Stimulated activated naive CD8-positive, alpha-beta T cell treated with anti-CD3 and anti-CD28 coated beads, Interleukin-15, amount 100 ng/mL, for 72 hours (primary cell): ENCODE data around the gene SLC9A7.
A peak's percentile ranks its signal among the peaks of the same experiment; 100 is the strongest.
"Not testable (repeated sequence)": the region's sequence is repeated elsewhere in the genome, so short reads cannot be mapped to it uniquely, and the experiment has no call there.

Experiments
- ATAC-seq: fragments of 150-1000 bp; cut with Tn5 transposase; 2 replicates; pipeline ENCODE4 v1.10.0; 2021; ENCODE audit warnings: mild to moderate bottlenecking, moderate library complexity
- DNase-seq, 2 donors: peaks; one replicate each; pipeline ENCODE4 v3.0.0; 2021 to 2022
- H3K27ac Mint-ChIP-seq, 2 donors: one replicate each; pipeline ENCODE4 v1.8.0; 2022; ENCODE audit warnings: mild to moderate bottlenecking in 2 of 2, mixed read lengths in 2 of 2, moderate library complexity in 2 of 2
- H3K27me3 Mint-ChIP-seq: one replicate; pipeline ENCODE4 v1.8.0; 2022; ENCODE audit warnings: mixed read lengths
- H3K4me1 Mint-ChIP-seq: one replicate; pipeline ENCODE4 v1.8.0; 2022; ENCODE audit warnings: mild to moderate bottlenecking, mixed read lengths
- H3K4me3 Mint-ChIP-seq, 2 donors: one replicate each; pipeline ENCODE4 v1.8.0; 2022; ENCODE audit warnings: mild to moderate bottlenecking in 2 of 2, mixed read lengths in 2 of 2, moderate library complexity in 1 of 2
- H3K9me3 Mint-ChIP-seq, 2 donors: one replicate each; pipeline ENCODE4 v1.8.0; 2022; ENCODE audit warnings: mixed read lengths in 2 of 2

SLC9A7 gene

DNA sequence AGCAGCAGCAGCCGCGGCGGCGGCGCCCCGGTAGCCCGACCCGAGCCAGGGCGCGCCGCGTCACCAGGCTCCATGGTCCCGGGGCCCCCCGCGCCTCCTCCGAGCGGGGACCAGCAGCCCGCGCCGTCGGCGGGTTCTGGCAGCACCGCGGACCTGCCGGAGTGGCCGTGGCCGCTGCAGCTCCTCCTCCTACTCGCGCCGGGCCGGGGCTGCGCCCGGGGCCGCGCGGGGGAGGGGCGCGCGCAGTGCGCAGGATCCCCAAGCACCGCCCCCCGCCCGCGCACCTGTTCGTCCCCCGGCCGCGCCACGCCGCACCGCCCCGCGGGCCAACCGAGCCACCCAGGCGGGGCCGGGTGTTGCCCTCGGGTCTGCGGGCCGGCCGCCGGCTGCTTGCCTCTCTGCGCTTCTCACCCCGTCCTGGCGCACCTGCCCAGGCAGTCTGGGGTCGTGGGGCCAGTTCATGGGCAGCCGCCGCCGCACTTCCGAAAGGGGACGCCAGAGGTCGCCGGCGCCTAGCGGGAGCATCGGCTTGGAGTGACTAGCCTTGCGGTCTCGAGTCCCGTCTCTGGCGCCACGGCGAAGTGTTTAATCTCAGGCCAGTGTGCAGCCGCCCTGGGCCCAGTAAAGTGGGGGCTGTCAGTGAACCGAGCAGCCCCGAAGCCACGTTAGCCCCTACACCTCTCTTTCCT lies at the start of gene SLC9A7:
SLC9A7 (minus strand) TSS at position 163 of the 689 bp plus-strand sequence; CDS start at position 74, 89 bp downstream.
- H3K27ac Mint-ChIP-seq = peak within 1 kb of the TSS in 1 of 2 donors; percentile 96
- peak within 1 kb of the TSS; percentile 90 to 96 for H3K4me3 Mint-ChIP-seq
- no peaks in the 10 kb centered on the region for H3K9me3 Mint-ChIP-seq
- no peaks in the 10 kb centered on the region for H3K27me3 Mint-ChIP-seq
- H3K4me1 Mint-ChIP-seq = peaks cover 18% of the 10 kb centered on the region
- ATAC-seq (peak; percentile 91), DNase-seq (peak; percentile 82 to 83)

DNA sequence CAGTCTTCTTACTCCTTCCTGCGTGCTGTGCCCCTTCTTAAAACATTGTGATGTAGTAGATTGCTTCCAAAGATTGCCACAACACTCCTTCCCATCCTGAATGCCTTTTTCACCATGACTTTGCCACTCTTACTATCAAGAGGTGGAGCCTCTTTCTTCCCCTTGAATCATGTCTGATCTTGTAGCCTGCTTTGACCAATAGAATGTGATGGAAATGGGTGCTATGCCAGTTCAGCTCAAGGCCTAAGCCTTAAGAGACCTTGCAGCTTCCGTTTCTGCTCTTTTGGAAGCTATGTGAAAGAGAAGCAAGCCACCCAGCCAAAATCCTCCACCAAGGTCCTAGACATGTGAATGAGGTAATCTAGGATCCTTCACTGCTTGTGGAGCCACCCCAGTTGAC lies 46.4 kb upstream of the SLC9A7 start:
- Mint-ChIP-seq H3K4me1 (no peaks in the 10 kb centered on the region), H3K27me3 (peaks cover 19% of the 10 kb centered on the region), H3K27ac (no peak overlapping the region), H3K4me3 (no peak overlapping the region), H3K9me3 (no peaks in the 10 kb centered on the region)
- ATAC-seq (no peak), DNase-seq (no peak)

DNA sequence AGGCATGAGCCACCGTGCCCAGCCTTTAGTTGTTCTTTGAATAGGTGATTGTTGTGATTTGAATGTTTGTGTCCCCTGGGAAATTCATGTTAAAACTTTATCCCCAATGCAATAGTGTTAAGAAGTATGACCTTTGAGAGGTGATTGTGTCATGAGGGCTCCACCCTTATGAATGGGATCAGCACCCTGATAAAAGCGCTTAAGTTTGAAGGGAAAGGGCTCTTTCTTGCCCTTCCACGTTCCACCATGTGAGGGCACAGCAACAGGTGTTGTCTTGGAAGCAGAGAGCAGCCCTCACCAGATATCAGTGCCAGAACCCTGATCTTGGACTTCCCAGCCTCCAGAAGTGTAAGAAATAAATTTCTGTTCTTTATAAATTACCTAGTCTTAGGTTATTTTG lies 44.2 kb upstream of the SLC9A7 start:
- no peak for DNase-seq
- no peak overlapping the region for H3K4me3 Mint-ChIP-seq
- no peaks in the 10 kb centered on the region for H3K9me3 Mint-ChIP-seq
- ATAC-seq = no peak
- no peaks in the 10 kb centered on the region for H3K4me1 Mint-ChIP-seq
- no peak overlapping the region for H3K27ac Mint-ChIP-seq
- peaks cover 12% of the 10 kb centered on the region for H3K27me3 Mint-ChIP-seq

DNA sequence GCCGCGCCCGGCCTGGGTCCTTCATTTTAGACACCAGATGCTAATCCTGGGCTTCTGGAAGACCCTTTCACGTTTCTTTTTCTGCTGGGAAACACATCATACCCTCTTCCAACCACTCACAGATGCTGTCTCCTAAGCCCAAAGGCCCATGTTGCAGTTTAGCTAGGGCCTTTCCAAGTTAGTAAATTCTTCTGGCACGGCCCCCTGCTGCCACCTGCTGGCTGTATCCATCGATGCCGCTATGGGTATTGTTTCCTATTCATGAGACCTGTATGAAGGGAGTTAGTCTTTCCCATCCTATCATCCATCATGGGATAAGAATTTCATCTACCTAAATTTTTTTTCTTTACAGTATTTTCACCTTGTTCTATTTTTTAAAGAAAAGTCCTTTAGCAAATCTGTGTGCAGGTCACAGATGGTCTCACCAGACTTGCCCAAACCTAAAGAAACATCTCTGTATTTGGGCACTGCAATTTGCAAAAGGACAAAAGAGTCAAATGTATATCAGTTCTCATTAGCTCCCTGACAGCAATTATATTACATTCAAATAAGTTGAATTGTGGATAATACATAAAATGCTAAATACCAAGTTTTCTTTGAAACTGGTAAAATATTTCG lies 37.8 kb upstream of the SLC9A7 start:
- DNase-seq (peak; percentile 58 to 61), ATAC-seq (peak; percentile 74)
- Mint-ChIP-seq H3K27me3 (peaks cover 6% of the 10 kb centered on the region), H3K4me1 (peaks cover 17% of the 10 kb centered on the region), H3K4me3 (no peak overlapping the region), H3K27ac (no peak overlapping the region), H3K9me3 (no peaks in the 10 kb centered on the region)

DNA sequence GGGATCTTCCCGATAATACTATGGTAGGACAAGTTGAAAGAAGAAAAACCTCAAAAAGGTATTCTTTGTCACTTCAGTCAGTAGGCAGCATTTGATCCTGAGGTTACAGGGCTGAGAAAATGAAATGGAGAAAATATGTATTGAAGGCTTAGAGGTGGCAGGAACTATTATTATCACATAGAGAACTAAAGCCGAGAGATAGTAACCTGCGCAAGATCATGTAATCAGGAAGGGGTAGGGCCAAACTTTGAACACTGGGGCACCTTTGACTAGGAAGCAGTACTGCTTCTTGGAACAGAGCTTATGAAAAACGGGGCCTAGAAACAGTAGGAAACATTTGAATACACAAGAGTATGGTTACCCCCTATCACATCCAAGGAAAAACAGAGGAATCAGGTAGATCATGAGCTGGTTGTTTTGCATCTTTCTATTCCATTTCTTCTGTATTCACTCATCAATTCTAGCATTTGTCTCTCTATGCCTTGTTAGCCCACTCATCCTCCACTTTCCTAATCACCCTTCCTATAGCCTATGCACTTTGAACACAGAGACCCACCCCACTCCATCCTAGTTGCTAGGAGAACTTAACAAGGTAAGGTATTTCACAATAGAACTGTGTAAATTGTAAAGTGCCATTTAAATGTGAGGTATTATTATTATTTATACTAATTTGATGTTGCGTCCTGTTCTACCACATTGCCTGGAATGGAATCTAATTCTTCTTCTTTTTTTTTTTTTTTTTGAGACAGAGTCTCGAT lies 34.6 kb upstream of the SLC9A7 start:
- H3K4me3 Mint-ChIP-seq = no peak overlapping the region
- no peaks in the 10 kb centered on the region for H3K27me3 Mint-ChIP-seq
- H3K4me1 Mint-ChIP-seq = peaks cover 17% of the 10 kb centered on the region
- DNase-seq = no peak
- no peaks in the 10 kb centered on the region for H3K9me3 Mint-ChIP-seq
- ATAC-seq = no peak
- H3K27ac Mint-ChIP-seq = peak overlapping the region in 1 of 2 donors; percentile 54

DNA sequence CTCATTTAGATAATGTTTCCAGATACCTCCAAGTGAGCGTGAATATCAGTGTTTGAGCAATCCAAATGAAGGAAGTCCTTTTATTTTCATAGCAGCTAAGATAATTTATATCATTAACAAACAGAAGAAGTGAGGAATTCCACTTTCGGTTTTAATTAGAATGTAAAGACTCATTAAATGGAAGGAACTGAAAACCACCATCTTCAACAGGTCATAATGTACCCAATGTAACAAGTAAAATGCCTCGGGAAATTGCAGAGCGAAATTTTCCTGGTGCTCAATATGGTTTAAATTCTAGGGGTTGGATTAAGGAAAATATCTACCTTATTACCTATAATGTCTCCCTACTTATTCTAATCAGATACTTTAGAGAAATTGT lies 33.9 kb upstream of the SLC9A7 start:
- Mint-ChIP-seq H3K4me1 (peaks cover 17% of the 10 kb centered on the region), H3K4me3 (peak overlapping the region in 1 of 2 donors; percentile 12), H3K27ac (peak overlapping the region in 1 of 2 donors; percentile 65), H3K9me3 (no peaks in the 10 kb centered on the region), H3K27me3 (no peaks in the 10 kb centered on the region)
- ATAC-seq (no peak), DNase-seq (no peak)

DNA sequence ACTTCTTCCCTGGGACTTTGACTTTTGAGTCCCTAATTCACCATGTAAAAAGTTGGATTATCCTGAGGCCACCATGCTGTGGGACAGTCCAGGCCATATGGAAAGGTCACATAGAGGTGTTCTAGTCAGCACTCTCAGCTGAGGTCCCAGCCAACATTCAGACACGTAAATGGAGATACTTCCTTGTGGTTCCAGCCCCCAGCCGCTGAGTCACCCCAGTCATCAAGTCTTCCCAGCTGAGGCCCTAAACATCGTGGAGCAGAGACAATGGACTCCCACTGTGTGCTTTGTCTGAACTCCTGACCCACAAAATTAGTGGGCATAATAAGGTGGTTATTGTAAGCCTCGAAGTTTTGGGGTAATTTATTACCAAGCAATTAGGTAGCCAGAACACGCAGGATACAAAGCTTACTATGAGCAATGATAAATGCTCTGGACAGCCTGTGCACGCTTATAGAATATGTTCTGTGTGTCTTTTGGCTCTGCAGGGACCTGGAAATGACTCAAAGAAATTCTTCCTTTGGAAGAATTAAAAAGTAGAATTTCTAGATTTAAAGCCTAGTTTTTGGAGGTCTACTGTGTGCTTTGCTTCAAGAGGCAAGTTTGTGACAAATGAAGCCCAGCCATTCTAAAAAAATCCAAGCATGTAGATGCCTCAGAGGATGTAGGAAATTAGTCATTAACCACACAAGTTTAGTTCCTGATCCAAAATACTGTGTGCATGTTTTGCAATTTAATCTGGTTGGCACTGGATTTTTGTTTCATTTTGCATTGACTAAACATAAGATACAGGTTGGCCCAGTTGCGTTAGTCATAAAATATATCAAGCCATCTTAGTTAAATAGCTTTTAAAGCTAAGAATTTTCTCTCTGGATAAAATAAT lies 33.2 kb upstream of the SLC9A7 start:
- Mint-ChIP-seq H3K27ac (peak overlapping the region in 1 of 2 donors; percentile 65), H3K4me1 (peaks cover 17% of the 10 kb centered on the region), H3K9me3 (no peaks in the 10 kb centered on the region), H3K4me3 (peak overlapping the region in 1 of 2 donors; percentile 12), H3K27me3 (no peaks in the 10 kb centered on the region)
- DNase-seq = no peak
- ATAC-seq = peak; percentile 79

DNA sequence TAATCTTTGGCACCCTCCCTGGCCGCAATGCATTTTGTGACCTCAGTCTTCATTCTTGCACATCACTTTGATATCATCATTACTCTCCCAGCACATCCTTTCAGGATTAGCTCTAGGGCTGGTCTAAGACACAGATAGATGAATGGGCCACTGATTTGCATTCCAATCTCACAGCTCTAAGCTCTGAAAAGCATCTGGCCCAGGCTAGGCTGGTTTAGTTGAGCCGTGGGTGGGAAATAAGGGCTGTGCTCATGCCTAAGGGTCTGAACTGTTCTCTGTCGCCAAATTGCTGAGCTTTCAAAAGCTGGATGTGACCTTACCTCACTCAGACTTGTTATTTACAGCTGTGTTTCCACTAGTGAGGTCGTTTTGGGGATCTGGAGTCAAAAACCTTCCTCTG lies 30.0 kb upstream of the SLC9A7 start:
- ATAC-seq = no peak
- Mint-ChIP-seq H3K27ac (no peak overlapping the region), H3K27me3 (no peaks in the 10 kb centered on the region), H3K9me3 (no peaks in the 10 kb centered on the region), H3K4me1 (peaks cover 17% of the 10 kb centered on the region), H3K4me3 (no peak overlapping the region)
- DNase-seq = no peak

DNA sequence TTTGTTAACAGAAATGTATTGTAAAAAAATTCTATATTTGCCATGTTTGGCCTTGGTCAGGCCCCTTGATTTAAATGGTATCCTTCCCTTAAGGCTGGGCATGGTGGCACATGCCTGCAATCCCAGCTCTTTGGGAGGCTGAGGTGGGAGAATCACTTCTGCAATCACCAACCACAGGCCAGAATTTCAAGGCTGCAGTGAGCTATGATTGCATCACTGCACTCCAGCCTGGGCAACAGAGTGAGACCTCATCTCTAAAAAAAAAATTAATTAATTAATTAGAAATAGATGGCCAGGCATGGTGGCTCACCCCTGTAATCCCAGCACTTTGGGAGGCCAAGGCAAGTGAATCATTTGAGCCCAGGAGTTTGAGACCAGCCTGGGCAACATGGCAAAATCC lies 25.5 kb upstream of the SLC9A7 start:
- not testable (repeated sequence) for H3K4me1 Mint-ChIP-seq

DNA sequence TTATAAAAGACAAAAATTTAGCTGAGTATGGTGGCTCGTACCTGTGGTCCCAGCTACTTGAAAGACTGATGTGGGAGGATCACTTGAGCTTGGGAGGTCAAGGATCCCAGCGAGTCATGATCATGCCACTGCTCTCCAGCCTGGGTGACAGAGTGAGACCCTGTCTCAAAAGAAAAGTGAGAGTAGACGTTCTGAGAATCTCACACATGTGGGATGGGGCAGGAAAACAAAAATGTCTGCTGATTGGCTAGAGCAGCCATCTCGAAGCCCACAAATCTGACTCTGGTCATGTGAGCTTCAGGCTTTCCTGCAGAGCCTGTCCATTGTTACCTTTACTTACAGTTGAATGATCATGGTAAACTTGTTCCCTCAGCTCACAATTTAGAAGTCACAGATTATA lies 23.1 kb upstream of the SLC9A7 start:
- no peak overlapping the region for H3K27ac Mint-ChIP-seq
- H3K9me3 Mint-ChIP-seq = no peaks in the 10 kb centered on the region
- no peaks in the 10 kb centered on the region for H3K27me3 Mint-ChIP-seq

More for the DNA sequence above, 25.5 kb upstream of the SLC9A7 start:
- not testable (repeated sequence) for H3K27me3 Mint-ChIP-seq, DNase-seq, H3K9me3 Mint-ChIP-seq, ATAC-seq, H3K27ac Mint-ChIP-seq, H3K4me3 Mint-ChIP-seq

DNA sequence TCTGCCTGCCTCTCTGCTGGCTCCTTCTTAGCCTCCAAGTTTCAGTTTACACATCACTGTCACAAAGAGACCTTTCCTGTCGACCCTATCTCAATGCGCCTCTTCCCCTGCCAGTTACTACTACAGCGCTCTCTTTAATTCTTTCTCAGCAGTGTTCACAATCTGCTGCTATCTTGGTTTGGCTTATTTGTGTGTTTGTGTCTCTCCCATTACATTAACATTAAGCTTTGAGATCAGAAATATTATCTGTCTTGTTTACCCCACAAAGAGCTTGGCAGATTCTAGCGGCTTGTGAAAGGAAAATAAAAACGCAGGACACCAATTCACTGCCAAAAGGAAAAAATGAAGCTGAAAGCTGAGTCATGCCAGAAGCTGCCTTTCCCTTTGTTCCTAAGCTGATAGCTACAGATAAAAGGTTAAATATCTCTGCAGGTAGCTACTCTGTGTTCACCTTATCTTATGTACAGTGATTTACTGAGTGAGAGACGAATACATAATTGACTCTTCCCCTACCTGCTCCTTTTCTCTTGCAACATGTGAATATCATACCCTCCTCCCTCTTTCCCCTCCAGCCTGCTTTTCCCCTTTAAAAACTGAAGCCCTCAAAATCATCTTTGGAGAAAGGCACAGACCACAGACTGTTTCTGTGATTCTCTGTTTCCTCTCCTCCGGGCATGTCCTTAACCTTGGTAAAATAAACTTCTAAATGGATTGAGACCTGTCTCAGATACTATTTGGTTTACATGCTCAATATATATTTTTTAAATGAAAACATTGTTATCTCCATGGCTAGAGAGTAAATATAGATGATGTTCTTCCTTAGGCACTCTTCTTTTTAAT lies 19.3 kb upstream of the SLC9A7 start:
- ATAC-seq (no peak), DNase-seq (no peak)
- Mint-ChIP-seq H3K9me3 (peaks cover 0 to 5% of the 10 kb centered on the region in 2 donors), H3K27ac (no peak overlapping the region), H3K4me3 (no peak overlapping the region), H3K4me1 (peaks cover 17% of the 10 kb centered on the region), H3K27me3 (no peaks in the 10 kb centered on the region)

More for the DNA sequence above, 23.1 kb upstream of the SLC9A7 start:
- H3K4me1 Mint-ChIP-seq = peaks cover 17% of the 10 kb centered on the region
- no peak for ATAC-seq
- DNase-seq = no peak
- no peak overlapping the region for H3K4me3 Mint-ChIP-seq

DNA sequence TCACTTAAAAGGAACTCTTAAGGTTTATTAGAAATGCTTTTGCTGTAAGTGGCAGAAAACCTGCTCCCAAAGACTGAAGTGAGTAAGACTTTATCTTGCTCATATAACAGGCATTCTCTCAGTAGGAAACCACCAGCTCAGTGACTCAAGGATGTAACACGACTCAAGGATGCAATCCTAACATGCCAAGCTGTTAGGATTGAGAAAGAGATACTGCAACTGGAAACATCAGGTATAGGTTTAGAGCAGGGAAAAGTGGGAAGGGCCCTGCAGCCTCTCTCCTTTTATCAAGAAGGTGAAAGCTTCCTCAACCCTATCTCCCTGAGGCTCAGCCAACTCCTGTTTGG lies 11.9 kb upstream of the SLC9A7 start:
- no peaks in the 10 kb centered on the region for H3K4me1 Mint-ChIP-seq
- no peak for ATAC-seq
- H3K9me3 Mint-ChIP-seq = peaks cover 0 to 5% of the 10 kb centered on the region in 2 donors
- H3K27me3 Mint-ChIP-seq = no peaks in the 10 kb centered on the region
- H3K27ac Mint-ChIP-seq = no peak overlapping the region
- no peak overlapping the region for H3K4me3 Mint-ChIP-seq
- no peak for DNase-seq

DNA sequence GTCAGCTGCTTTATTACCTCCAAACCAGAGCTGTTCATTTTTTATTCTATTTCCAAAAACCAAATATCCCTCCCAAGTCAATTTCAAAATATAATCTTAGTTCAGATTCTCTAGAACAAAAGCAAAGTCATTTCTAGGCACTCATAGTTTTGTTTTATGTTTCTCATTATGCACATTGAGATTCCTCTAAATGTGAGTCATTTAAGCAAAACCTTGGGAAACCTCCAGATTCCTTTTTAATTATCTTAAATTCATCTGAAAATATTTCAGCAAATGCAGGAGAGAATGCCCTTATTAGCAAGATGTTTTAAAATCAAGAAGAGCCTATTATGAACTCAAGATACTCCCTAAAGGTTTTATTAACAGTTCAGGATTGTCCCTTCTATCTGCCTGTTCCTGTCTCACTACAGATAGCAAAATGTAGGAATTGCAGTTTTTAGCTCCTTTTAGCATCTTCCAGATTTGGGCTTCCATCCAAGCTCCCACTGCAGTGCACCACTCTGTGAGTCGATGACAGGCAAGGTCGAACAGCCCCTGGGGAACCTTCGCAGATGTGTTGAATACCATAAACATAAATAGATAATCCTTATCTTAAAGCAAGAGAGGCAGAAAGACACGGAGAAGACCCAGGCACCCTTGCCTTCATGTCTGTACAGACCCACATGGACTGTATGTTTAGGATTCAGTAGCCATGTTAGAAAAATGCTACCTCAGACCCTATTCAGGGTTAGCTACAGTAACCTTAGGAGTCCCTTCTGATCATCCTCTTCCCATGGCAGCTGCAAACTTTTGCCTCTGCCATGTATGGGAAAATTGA lies 11.3 kb upstream of the SLC9A7 start:
- Mint-ChIP-seq H3K4me1 (no peaks in the 10 kb centered on the region), H3K27me3 (no peaks in the 10 kb centered on the region), H3K27ac (no peak overlapping the region), H3K4me3 (no peak overlapping the region), H3K9me3 (peaks cover 0 to 5% of the 10 kb centered on the region in 2 donors)
- DNase-seq (no peak), ATAC-seq (no peak)

DNA sequence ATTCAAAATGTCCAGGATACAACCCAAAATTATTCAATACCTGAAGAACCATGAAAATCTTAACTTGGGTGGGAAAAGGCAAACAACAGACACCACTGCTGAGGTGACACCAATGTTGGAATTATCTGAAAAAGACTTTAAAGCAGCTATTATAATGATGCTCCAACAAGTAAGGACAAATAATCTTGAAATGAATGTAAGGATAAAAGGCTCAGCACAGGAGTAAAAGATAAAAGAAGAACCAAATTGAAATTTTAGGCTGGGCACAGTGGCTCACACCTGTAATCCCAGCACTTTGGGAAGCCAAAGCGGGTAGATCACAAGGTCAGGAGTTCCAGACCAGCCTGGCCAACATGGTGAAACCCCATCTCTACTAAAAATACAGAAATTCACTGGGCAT lies 4.0 kb upstream of the SLC9A7 start:
- Mint-ChIP-seq H3K4me3 (no peak overlapping the region), H3K4me1 (no peaks in the 10 kb centered on the region), H3K9me3 (no peaks in the 10 kb centered on the region), H3K27ac (no peak overlapping the region), H3K27me3 (no peaks in the 10 kb centered on the region)
- ATAC-seq = no peak
- no peak for DNase-seq
